GM12891 (cell line): ENCODE measurements around the gene OR5A2.
A peak's percentile ranks its signal among the peaks of the same experiment; 100 is the strongest.
"Not testable (repeated sequence)": the region's sequence is repeated elsewhere in the genome, so short reads cannot be mapped to it uniquely, and the experiment has no call there.

Source experiments
- DNase-seq: peaks from one replicate; pipeline ENCODE4 v3.0.0; 2011; ENCODE audit warnings: low spot score; ENCODE audit not compliant: insufficient read length
- FAIRE-seq: peaks from 2 replicates; lab custom pipeline; 2011; peaks lifted over from hg19 to GRCh38; lab: Jason Lieb, UNC
- PAX5 ChIP-seq: IDR thresholded peaks from 2 replicates; pipeline ENCODE4 v1.6.1; 2011; ENCODE audit warnings: low read length, moderate library complexity, mild to moderate bottlenecking; ENCODE audit not compliant: insufficient read depth, severe bottlenecking
- POLR2A ChIP-seq: IDR thresholded peaks from 2 replicates; pipeline ENCODE4 v1.6.1; 2011; ENCODE audit warnings: low read depth, low read length, control low read depth
- POLR2AphosphoS5 ChIP-seq: IDR thresholded peaks from 2 replicates; pipeline ENCODE4 v1.6.1; 2011; ENCODE audit warnings: low read depth, low read length, control low read depth
- POU2F2 ChIP-seq: IDR thresholded peaks from 2 replicates; pipeline ENCODE4 v1.6.1; 2011; ENCODE audit warnings: low read depth, mild to moderate bottlenecking, control low read depth, low read length, moderate library complexity
- SPI1 ChIP-seq: IDR thresholded peaks from 2 replicates; pipeline ENCODE4 v1.6.1; 2011; ENCODE audit warnings: low read depth, low read length, control low read depth
- TAF1 ChIP-seq: IDR thresholded peaks from 2 replicates; pipeline ENCODE4 v1.6.1; 2011; ENCODE audit warnings: low read depth, low read length, control low read depth

OR5A2 gene

GRCh38 chr11:59400461-59401261 is 25.6 kb downstream of the OR5A2 start:
- DNase-seq (no peak), FAIRE-seq (no peak)
- TF ChIP-seq POLR2AphosphoS5 (no peak), PAX5 (no peak), POU2F2 (no peak), SPI1 (no peak), TAF1 (no peak)

DNA sequence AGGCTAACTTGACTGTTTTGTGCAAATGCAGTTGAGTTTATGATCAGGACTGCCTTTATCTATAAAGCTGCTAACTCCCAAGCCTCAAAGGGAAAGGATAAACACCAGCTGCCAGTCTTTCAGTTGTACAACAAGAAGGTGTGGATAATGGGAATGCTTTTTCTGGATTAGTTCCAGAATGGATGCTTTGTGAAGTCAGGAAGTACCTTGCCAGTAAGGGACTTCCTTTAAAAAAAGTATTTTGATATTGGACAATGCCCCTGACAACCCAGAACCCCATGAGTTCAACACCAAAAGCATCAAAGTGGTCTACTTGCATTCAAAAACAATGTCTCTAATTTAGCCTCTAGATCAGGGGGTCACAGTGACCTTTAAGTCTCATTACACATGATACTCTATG is 32.0 kb downstream of the OR5A2 start:
- DNase-seq: no peak
- TF ChIP-seq POLR2AphosphoS5: no peak
- TF ChIP-seq SPI1: no peak
- TF ChIP-seq PAX5: no peak
- FAIRE-seq: no peak

- no peak for TF ChIP-seq POLR2A
- no peak for TF ChIP-seq PAX5
- TF ChIP-seq POLR2AphosphoS5: no peak
- peak; percentile 97 for TF ChIP-seq SPI1
- no peak for TF ChIP-seq TAF1
- TF ChIP-seq POU2F2: no peak
- DNase-seq: no peak
- FAIRE-seq: peak; percentile 71
These were observed 45.8 kb downstream of the OR5A2 start for GRCh38 chr11:59380263-59381059.

- not testable (repeated sequence) for FAIRE-seq, DNase-seq
These were observed 53.9 kb downstream of the OR5A2 start for GRCh38 chr11:59372324-59372723.

DNA sequence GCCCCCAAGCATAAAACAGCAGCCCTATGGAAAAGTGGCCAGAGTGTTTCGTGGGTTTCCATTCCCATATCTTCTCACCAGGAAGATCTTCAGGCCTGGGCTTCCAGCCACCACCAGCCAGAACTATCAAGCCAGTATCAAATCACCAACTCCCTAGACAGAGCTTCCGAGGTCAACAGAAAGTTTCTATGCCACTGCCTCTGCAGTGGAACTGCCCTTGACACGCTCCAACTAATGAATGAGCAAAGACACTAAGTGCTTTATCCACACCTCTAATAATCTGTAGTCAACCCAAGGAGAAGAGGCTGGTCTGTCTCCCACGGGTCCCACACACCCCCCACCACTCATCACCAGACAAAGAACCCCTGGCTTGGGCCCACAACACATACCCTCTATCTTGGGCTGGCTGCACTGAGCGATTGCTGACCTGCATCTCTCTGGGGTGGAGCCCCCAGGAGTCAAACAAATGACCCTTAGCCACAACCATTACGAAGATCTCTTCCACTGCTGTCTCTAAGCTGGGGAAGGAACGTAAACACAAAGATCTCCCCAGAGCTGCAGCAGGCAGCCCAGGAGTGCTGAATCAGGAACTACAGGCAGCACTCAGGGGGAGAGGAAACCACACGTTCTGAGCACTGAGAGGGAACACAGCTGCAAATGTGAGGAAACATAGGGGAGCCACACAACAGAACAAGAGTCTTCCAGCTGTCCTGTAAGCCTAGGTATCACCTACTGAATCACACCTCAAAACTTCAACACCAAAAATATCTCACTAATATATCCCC is 57.8 kb downstream of the OR5A2 start:
- no peak for FAIRE-seq
- TF ChIP-seq TAF1 (no peak), SPI1 (no peak), POU2F2 (no peak), PAX5 (no peak), POLR2AphosphoS5 (no peak), POLR2A (no peak)
- no peak for DNase-seq
